ENCODE results near the gene GRK4.

Gene GRK4

GRCh38 chr4:3013839-3014350, 50.5 kb downstream of the GRK4 start:
- DNase-seq: no peak

DNA sequence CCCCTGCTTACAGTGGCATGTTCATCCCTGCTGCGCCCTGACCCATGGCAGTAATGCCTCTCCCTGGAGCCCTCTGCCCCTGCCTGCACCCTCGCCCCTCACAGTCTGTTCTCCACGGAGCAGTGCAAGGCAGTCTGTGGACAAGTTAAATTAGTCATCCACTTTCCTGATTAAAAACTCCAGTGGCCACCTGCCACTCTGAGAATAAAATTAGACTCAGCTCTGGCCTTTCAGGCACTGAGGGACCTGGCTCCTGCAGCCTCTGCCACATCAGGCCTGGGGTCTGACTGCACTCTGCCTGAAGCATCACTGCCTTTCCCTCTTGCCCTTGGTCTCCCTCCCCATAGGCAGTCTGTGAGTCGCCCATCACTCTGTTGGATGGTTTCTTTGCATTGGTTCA, 53.6 kb downstream of the GRK4 start:
- no peak for DNase-seq

DNA sequence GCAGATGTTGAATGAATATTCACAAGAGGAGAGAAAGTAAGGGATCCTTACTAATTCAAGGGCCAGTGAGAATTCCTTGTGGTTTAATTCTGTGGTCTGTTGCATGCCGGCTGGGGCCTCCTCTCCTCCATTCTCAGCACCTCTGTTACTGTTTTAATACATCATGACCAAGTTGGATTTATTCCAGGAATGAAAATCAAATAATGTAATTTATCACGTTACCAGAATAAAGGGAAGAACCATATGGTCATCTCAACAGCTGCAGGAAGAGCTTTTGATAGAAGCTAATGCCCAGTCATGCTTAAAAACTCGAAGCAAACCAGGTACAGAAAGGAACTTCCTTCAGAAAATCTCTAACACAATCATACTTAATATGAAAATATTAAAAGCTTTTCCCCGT, 54.1 kb downstream of the GRK4 start:
- no peak for DNase-seq

GRCh38 chr4:3019145-3019846, 55.9 kb downstream of the GRK4 start:
- DNase-seq: no peak

GRCh38 chr4:3021127-3021526, 57.8 kb downstream of the GRK4 start:
- DNase-seq: no peak

- DNase-seq: no peak
Observed at GRCh38 chr4:3021627-3022026, 58.3 kb downstream of the GRK4 start.

GRCh38 chr4:3022112-3022511, 58.7 kb downstream of the GRK4 start:
- no peak for DNase-seq

DNA sequence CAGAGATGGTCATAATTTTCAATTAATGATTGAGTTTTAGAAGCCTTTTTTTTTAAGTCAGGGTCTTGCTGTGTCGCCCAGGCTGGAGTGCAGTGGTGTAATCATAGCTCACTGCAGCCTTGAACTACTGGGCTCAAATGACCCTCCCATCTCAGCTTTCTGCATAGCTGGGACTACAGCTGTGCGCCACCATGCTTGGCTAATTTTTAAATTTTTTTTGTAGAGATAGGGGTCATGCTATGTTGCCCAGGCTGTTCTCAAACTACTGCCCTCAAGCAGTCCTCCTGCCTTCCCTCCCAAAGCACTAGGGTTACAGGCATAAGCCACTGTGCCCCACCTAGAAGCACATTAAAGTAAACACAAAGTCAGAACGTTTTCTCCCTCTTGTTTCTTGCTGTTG, 59.3 kb downstream of the GRK4 start:
- no peak for DNase-seq

DNA sequence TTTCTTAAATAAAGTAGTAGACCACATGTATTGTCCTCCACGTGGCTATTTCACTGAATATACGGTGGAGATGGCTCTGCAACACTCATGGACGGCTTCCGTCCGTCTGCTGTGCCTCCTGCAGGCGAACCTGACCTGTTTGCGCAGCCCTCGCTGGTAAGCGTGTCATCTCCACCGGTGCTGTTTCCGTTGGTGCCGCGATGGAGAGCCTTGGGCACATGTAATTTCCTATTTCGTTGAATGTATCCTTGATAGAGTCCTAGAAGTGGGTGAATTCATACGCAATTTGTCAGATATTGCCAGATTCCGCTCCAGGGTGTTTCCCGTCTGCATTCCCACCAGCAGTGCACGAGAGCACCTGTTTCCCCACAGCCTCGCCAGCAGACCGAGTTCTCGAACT, 62.5 kb downstream of the GRK4 start:
- DNase-seq: no peak

DNA sequence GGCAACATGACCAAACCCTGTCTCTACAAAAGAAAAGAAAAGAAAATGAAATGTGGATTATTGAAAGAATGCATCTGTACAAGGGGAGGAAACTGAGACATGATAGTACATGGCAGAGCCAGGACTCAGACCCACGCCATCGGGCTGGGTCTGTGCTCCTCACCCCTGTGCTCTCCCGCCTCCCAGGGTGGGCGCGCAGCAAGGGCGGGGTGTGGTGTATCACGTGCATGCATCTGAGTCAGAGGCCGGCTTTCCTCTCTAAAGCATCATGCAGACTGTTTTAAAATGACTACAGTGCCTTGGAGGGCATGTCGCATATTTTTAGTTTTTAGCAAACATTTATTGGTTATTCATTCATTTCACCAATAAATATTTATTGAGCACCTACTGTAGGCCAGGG, 63.2 kb downstream of the GRK4 start:
- no peak for DNase-seq

DNA sequence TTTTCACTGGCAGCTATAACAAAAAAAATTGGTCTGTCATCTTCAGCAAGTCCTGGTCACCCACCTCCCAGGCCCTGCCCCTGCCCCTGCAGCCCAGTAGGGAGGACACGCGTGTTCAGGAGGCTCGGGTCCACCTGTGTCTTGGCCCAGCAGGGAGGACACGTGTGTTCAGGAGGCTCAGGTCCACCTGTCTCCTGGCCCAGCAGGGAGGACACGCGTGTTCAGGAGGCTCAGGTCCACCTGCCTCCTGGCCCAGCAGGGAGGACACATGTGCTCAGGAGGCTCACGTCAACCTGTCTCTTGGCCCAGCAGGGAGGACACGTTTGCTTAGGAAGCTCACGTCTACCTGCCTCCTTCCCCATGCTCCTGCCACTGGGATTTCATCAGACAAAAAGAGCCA, 66.1 kb downstream of the GRK4 start:
- no peak for DNase-seq

GRCh38 chr4:3030566-3031356, 67.4 kb downstream of the GRK4 start:
- DNase-seq: no peak

DNA sequence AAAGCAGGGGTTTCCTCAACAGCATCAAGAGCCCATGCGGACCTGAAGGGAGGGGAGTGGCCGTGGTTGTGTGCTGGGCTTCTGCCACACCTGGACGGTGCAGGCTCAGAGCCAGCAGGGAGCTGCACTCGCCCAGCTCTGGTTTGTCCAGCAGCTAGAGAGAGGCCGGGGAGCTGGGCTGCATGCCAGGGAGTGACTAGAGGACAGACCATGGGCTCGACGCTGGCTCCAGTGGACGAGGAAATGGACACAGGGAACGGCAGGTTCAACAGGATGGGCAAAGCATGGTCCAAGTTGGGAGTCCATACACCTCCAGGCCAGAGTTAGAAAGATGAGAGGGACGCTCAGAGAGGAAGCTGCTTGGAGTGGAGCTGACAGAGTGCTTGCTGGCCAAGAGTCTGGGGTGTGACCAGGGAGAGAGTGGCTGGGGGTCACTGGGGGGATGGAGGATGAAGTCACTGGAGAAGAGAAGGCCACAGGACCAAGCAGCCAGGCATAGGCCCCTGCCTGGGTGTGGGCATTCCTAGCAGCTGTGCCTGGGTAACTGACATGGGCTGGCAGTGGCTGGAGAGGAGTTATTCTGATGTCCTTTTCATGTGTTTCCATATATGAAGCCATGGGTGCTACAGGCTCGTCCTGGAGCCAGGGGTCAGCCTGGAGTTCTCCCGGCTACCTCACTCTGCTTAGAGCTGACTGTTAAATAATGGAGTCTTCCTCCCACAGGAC, 68.1 kb downstream of the GRK4 start:
- no peak for DNase-seq

DNA sequence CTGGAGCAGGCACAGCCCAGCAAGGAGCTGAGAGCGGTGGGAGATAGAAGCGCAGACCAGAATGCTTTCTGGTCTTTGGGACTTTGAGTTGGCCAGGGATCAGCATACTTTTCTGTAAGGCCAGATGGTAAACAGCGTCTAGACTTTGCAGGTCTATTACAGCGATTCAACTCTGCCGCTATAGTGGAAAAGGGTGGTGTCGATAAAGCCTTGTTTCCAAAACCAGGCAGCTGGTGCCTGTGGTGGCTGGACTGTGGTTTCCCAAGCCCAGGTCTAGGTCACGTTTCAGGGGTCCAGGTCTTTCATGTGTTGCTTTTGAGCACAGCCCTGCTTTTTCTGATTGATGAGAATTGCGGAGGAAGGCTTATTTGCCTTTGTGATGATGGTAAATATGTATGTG, 70.9 kb downstream of the GRK4 start:
- no peak for DNase-seq

DNA sequence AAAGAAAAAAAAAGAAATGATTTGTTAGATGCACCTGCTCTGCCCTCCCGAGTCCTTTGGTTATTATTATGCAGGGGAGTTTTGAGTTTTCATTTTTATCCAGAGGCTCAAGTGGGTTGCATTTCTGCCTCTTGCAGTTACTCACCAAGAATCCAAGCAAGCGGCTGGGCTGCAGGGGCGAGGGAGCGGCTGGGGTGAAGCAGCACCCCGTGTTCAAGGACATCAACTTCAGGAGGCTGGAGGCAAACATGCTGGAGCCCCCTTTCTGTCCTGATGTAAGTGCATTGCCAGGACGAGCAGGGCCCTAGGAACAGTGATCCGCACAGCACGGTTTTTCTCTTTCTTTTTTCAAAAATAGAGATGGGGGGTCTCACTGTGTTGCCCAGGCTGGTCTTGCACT, 71.9 kb downstream of the GRK4 start:
- DNase-seq: no peak

DNA sequence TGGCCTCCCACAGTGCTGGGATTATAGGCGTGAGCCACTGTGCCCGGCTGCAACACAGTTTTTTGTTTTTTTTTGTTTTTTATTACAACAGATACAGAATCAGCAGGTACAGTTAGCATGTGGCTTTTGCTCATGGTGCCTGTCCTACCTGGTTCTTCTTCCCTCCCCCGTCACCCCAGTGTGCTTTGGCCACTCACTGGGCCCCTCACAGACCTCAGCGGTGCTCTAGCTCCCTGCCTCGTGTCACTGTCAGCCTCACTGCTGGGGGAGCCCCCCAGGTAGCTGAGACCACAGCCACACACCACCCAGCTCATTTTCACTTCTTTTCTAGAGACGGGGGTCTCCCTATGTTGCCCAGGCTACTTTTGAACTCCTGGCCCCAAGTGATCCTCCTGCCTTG, 72.3 kb downstream of the GRK4 start:
- DNase-seq: no peak

DNA sequence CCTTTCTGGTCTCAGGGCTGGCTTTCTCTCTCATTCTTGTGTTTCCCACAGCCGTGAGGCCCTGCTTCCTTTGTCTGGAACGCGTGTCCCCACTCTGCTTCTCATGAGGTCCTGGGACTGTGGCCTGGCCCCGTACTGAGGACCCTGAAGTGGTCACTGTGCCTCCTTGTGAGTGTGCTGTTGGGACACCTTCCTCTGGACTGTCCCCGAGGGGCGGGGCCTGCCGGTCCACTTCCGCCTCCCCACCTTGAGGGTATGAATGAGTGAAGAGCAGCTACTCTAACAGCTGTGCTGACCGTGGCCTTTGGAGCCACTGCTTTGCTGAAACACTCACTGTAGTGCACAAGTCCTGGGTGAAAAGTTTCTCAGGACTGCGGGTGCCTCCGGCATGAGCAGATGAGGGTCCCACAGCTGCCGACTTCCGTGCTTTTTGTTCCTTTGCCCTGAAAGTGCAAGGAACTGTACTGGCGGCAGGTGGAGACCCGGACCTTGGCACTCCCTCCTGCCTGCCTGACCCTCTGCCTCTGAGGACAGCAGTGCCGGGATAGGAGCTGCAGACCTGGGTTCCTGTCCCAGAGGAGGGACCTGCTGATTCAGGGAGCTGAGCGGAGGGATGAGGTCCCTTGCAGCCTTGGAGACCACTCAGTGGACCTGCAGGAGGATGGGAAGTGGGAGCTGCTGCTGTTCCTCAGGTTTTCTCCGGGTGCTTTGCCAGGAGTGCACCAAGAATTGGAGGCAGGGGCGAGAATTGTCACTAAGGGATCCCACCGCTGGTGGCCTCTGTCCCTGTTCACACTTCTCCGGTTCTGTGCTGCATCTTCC, 73.0 kb downstream of the GRK4 start:
- DNase-seq: no peak

GRCh38 chr4:3037957-3038461, 74.6 kb downstream of the GRK4 start:
- DNase-seq: no peak

DNA sequence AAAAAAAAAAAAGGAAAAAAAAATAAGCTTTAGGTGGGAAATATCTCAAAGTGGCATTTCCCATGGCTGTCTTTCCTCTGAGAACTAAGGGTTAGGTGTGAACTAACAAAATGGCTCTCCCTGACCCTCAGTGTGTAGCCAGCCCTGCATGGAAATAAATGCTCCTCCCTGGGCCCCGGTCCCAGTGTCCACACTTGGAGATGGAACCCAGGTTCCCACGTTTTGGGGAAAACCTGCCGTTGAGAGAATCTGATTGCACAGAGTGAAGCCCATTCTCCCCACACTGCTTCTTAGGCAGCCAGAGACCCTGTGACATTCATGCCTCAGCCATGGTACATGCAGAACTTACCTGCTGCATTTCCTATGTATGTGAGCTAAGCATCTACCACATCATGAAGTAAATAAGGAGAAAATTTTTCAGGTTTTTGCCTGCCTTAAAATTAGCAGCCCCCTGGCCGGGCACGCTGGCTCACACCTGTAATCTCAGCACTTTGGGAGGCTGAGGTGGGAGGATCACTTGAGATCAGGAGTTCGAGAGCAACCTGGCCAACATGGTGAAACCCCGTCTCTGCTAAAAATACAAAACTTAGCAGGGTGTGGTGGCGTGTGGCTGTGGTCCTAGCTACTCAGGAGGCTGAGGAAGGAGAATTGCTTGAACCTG, 76.5 kb downstream of the GRK4 start:
- DNase-seq: no peak

GRCh38 chr4:3040452-3041191, 77.3 kb downstream of the GRK4 start:
- no peak for DNase-seq

All from inflammatory macrophage (primary cell).